Keratinocyte (primary cell): ENCODE measurements around the gene TXNL1. TPM values are rescaled to one million over a fixed set of nuclear protein-coding genes. Genes with fewer than 3 reads are reported as not detected.

ENCODE experiments used
- DNase-seq: peaks from one replicate; pipeline ENCODE4 v3.0.0-alpha.2; 2011; ENCODE audit warnings: low read depth, missing footprints, low spot score
- FAIRE-seq: peaks from 2 replicates; lab custom pipeline; 2011; peaks lifted over from hg19 to GRCh38; lab: Jason Lieb, UNC
- H2AFZ ChIP-seq: 2 replicates; pipeline ENCODE4 v1.6.0; 2012; ENCODE audit warnings: low read length, control low read depth, inconsistent platforms; ENCODE audit not compliant: control insufficient read depth
- H3K27ac ChIP-seq: 2 replicates; pipeline ENCODE4 v1.5.1; 2011; ENCODE audit warnings: low read length; ENCODE audit not compliant: control insufficient read depth, insufficient read depth
- H3K27me3 ChIP-seq: 3 replicates; pipeline ENCODE4 v1.6.0; 2011; ENCODE audit warnings: low read length; ENCODE audit not compliant: control insufficient read depth, insufficient read depth; ENCODE audit errors: extremely low read depth
- H3K36me3 ChIP-seq, 2 experiments: 2 replicates in 1 of 2; 3 replicates in 1 of 2; pipeline ENCODE4 v1.5.1; 2011; ENCODE audit warnings: low read length in 2 of 2, mild to moderate bottlenecking in 1 of 2; ENCODE audit not compliant: control insufficient read depth in 2 of 2, insufficient read depth in 2 of 2; ENCODE audit errors: extremely low read depth in 1 of 2
- H3K4me1 ChIP-seq: 3 replicates; pipeline ENCODE4 v1.5.1; 2011; ENCODE audit warnings: low read length; ENCODE audit not compliant: control insufficient read depth, insufficient read depth; ENCODE audit errors: extremely low read depth
- H3K4me2 ChIP-seq: 3 replicates; pipeline ENCODE4 v1.6.0; 2011; ENCODE audit warnings: low read depth, low read length; ENCODE audit not compliant: control insufficient read depth, insufficient read depth; ENCODE audit errors: extremely low read depth
- H3K4me3 ChIP-seq, 3 experiments: fragments of 200-600 bp in 1 of 3; sonication (generic) in 1 of 3; 2 replicates in 2 of 3; 3 replicates in 1 of 3; pipeline ENCODE4 v1.5.1; 2011 to 2016; ENCODE audit warnings: low read length in 3 of 3, mild to moderate bottlenecking in 3 of 3, control low read depth in 2 of 3, inconsistent platforms in 1 of 3, low read depth in 1 of 3, mixed read lengths in 1 of 3, mixed run types in 1 of 3, moderate library complexity in 1 of 3; ENCODE audit not compliant: control insufficient read depth in 2 of 3, insufficient read depth in 2 of 3; ENCODE audit errors: extremely low read depth in 1 of 3
- H3K79me2 ChIP-seq: 2 replicates; pipeline ENCODE4 v1.6.0; 2012; ENCODE audit warnings: low read length; ENCODE audit not compliant: control insufficient read depth, insufficient read depth
- H3K9ac ChIP-seq: 3 replicates; pipeline ENCODE4 v1.6.0; 2011; ENCODE audit warnings: low read length; ENCODE audit not compliant: control insufficient read depth, insufficient read depth; ENCODE audit errors: extremely low read depth
- H3K9me1 ChIP-seq: 3 replicates; pipeline ENCODE4 v1.6.0; 2011; ENCODE audit warnings: low read length; ENCODE audit not compliant: control insufficient read depth, insufficient read depth; ENCODE audit errors: extremely low read depth
- H3K9me3 ChIP-seq: 2 replicates; pipeline ENCODE4 v1.5.1; 2012; ENCODE audit warnings: low read depth, low read length; ENCODE audit not compliant: control insufficient read depth
- H4K20me1 ChIP-seq: 3 replicates; pipeline ENCODE4 v1.6.0; 2011; ENCODE audit warnings: low read length; ENCODE audit not compliant: control insufficient read depth, insufficient read depth; ENCODE audit errors: extremely low read depth
- CTCF ChIP-seq, 3 experiments: IDR thresholded peaks in 1 of 3; conservative IDR thresholded peaks in 1 of 3; optimal IDR thresholded peaks in 1 of 3; 2 replicates in 2 of 3; 3 replicates in 1 of 3; pipeline versions ENCODE3 to v1.5.1; 2011; ENCODE audit warnings: low read length in 3 of 3, mild to moderate bottlenecking in 3 of 3, moderate library complexity in 2 of 3, control low read depth in 1 of 3, inconsistent platforms in 1 of 3; ENCODE audit not compliant: insufficient read depth in 2 of 3; ENCODE audit errors: extremely low read depth in 1 of 3
- EZH2 ChIP-seq: IDR thresholded peaks from one replicate; pipeline ENCODE4 v1.6.1; 2012; ENCODE audit warnings: inconsistent platforms, mild to moderate bottlenecking, low read length, moderate library complexity
- dilution Hi-C: fragments of 300-500 bp; cut with MboI; formaldehyde crosslinking; loops from one replicate; pipeline ENCODE4 v1.7.0; 2020; ENCODE audit warnings: low sequenced_read_pairs; ENCODE audit not compliant: extremely low pct_ligation_motif_present
- polyA plus RNA-seq, 5 experiments: library from polyadenylated mRNA; depleted of rRNA in 3 of 5; stranded (reverse) in 3 of 5; stranded (forward) in 1 of 5; unstranded in 1 of 5; fragments of >200 nt; gene quantifications; 1 replicate in 1 of 5; 2 replicates in 3 of 5; 3 replicates in 1 of 5; pipeline versions ENCODE4 v1.2.1 to v1.2.3, GENCODE V29; 2011 to 2012; ENCODE audit warnings: missing spikeins in 2 of 5, low read depth in 1 of 5, low replicate concordance in 1 of 5

TXNL1 gene
- polyA plus RNA-seq, 1 donor (not counting 4 experiments of a cell fraction or from before 2014, with no cell fraction given) = 92.5 TPM

- DNase-seq (no peak), FAIRE-seq (no peak)
- Histone ChIP-seq H3K27me3 (no peaks in the 10 kb centered on the region), H3K4me3 (no peak overlapping the region), H3K27ac (no peak overlapping the region), H4K20me1 (no peaks in the 10 kb centered on the region), H3K9me1 (no peaks in the 10 kb centered on the region), H2AFZ (no peak overlapping the region), H3K36me3 (no peaks in the 10 kb centered on the region), H3K4me1 (no peaks in the 10 kb centered on the region), H3K79me2 (no peaks in the 10 kb centered on the region), H3K4me2 (no peak overlapping the region), H3K9ac (no peak overlapping the region), H3K9me3 (no peaks in the 10 kb centered on the region)
- dilution Hi-C loops = no loop called here
- no peak for TF ChIP-seq CTCF (optimal IDR thresholded peaks at IDR 0.05 in 1 of 3, IDR thresholded peaks at IDR 0.05 in 1 of 3, conservative IDR thresholded peaks at IDR 0.05 in 1 of 3; ENCODE audit: extremely low read depth in 1 of 3, insufficient read depth in 2 of 3, low read length in 3 of 3)
Observed at GRCh38 chr18:56560992-56561391, 77.4 kb downstream of the TXNL1 start.

GRCh38 chr18:56559044-56559443 lies 79.3 kb downstream of the TXNL1 start:
- Histone ChIP-seq H4K20me1 (no peaks in the 10 kb centered on the region), H3K79me2 (no peaks in the 10 kb centered on the region), H3K4me3 (no peak overlapping the region), H3K9ac (no peak overlapping the region), H3K4me2 (no peak overlapping the region), H3K9me1 (no peaks in the 10 kb centered on the region), H3K27ac (no peak overlapping the region), H3K27me3 (no peaks in the 10 kb centered on the region), H2AFZ (no peak overlapping the region), H3K9me3 (no peaks in the 10 kb centered on the region), H3K4me1 (no peaks in the 10 kb centered on the region), H3K36me3 (no peaks in the 10 kb centered on the region)
- TF ChIP-seq CTCF (optimal IDR thresholded peaks at IDR 0.05 in 1 of 3, IDR thresholded peaks at IDR 0.05 in 1 of 3, conservative IDR thresholded peaks at IDR 0.05 in 1 of 3; ENCODE audit: extremely low read depth in 1 of 3, insufficient read depth in 2 of 3, low read length in 3 of 3) = no peak
- TF ChIP-seq EZH2 = no peak
- dilution Hi-C loops = no loop called here
- DNase-seq (no peak), FAIRE-seq (no peak)
